IMR-90 (cell line): ENCODE data around the gene LARP4B. TPM values are rescaled to one million over a fixed set of nuclear protein-coding genes. Genes with fewer than 3 reads are reported as not detected.

ENCODE experiments used
- polyA plus RNA-seq, 3 experiments: library from polyadenylated mRNA; depleted of rRNA; stranded (reverse); fragments of >200 nt; gene quantifications; 2 replicates each; pipeline ENCODE4 v1.2.3, GENCODE V29; 2012; ENCODE audit warnings: low replicate concordance in 1 of 3
- total RNA-seq: library from RNA; depleted of rRNA; stranded (reverse); fragments of >200 nt; gene quantifications from 2 replicates; pipeline ENCODE4 v1.2.3, GENCODE V29; 2012
- TF ChIP-seq, protein P1 (sequence below): conservative IDR thresholded peaks from 2 replicates; pipeline ENCODE4 v1.5.1; 2012; ENCODE audit warnings: mild to moderate bottlenecking, low read depth, low read length, improper control_type of control experiment

Gene LARP4B
- total and polyA plus RNA-seq, 2 of the 4 experiments (the other 2 are of a cell fraction) = 24.3 to 25.5 TPM

DNA sequence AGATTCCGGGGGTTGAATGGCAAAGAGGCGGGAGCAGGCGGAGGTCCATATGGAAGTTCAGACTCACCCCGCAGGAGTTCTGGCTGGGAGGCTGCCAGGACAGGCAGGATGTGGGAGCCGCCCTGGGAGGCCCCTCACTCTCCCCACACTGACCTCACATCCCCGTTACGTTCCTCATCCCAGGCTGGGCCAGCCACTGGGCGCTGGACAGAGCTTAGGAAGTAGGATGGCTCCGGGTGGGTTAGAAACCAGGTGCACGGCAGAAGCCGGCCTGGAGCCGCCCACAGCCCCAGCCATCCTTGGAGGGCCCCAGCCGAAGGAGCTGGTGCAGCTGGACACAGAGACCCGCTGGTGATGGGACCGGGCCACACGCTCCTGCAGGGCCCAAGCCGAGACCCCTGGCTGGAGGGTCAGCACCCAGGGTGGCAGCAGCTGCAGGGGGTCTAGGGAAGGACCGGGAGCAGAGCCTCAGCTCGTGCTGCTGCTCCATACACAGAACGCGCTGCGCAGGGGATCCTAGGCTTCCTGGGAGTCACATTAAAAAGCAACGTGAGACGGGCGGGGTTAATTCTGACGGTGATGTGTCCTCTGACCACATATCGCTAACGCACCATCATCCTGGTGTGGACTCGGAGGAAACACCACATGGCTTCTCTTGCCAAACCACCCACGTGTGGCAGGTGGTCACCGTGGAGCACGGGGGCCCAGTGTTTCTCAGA is 143.4 kb downstream of the LARP4B start (continued):
- TF ChIP-seq, protein P1, sequence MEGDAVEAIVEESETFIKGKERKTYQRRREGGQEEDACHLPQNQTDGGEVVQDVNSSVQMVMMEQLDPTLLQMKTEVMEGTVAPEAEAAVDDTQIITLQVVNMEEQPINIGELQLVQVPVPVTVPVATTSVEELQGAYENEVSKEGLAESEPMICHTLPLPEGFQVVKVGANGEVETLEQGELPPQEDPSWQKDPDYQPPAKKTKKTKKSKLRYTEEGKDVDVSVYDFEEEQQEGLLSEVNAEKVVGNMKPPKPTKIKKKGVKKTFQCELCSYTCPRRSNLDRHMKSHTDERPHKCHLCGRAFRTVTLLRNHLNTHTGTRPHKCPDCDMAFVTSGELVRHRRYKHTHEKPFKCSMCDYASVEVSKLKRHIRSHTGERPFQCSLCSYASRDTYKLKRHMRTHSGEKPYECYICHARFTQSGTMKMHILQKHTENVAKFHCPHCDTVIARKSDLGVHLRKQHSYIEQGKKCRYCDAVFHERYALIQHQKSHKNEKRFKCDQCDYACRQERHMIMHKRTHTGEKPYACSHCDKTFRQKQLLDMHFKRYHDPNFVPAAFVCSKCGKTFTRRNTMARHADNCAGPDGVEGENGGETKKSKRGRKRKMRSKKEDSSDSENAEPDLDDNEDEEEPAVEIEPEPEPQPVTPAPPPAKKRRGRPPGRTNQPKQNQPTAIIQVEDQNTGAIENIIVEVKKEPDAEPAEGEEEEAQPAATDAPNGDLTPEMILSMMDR = no peak
